ENCODE data around the gene CALB2.

DNA sequence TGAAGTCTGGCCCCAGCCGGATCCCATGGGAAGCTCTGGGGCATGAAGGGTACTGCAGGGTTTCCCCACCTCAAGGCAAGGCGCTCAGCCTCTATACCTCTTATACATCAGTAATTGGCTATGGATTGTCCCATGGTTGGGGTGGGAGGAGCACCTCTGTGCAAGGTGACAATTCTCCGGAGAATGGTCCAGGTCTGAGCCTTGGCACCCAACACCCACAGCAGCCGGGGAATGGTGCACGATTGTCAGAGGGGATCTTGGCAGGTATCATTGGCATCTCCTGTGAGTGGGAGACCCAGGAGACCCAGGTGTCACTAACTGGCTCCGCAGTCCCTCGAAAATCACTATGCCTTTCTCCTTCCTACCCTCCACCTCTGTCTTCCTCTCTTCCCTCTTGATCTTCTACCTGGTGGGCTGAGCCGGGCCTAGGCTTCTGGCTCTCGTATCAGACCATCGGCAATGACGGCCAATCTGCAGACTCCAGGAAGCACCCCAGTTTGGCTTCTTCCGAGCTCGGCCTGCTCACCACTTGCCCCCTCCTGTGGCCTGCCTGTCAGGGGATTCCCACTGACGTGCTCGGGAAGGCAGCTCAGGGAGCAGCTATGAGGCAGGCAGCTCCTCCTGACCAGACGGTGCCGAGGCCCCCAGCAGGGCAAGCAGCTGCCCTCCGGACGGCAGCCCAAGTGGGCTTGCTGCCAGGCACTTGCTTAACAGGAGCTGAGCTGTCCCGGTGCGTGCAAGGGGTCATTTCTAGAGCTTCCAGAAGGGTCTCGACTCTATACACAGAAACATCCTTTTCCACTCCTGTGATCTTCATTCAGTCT lies 10.0 kb upstream of the CALB2 start:
- no peak for TF ChIP-seq MXI1 (conservative IDR thresholded peaks at IDR 0.05; ENCODE audit: poor library complexity, severe bottlenecking)
- TF ChIP-seq EP300 (conservative IDR thresholded peaks at IDR 0.05; ENCODE audit: poor library complexity, severe bottlenecking), result no peak
- TF ChIP-seq, protein P1, sequence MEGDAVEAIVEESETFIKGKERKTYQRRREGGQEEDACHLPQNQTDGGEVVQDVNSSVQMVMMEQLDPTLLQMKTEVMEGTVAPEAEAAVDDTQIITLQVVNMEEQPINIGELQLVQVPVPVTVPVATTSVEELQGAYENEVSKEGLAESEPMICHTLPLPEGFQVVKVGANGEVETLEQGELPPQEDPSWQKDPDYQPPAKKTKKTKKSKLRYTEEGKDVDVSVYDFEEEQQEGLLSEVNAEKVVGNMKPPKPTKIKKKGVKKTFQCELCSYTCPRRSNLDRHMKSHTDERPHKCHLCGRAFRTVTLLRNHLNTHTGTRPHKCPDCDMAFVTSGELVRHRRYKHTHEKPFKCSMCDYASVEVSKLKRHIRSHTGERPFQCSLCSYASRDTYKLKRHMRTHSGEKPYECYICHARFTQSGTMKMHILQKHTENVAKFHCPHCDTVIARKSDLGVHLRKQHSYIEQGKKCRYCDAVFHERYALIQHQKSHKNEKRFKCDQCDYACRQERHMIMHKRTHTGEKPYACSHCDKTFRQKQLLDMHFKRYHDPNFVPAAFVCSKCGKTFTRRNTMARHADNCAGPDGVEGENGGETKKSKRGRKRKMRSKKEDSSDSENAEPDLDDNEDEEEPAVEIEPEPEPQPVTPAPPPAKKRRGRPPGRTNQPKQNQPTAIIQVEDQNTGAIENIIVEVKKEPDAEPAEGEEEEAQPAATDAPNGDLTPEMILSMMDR (IDR thresholded peaks at IDR 0.05; ENCODE audit: poor library complexity, severe bottlenecking), result no peak
- TF ChIP-seq TAF1 (IDR thresholded peaks at IDR 0.05; ENCODE audit: low read depth), result no peak
- no peak for TF ChIP-seq RAD21 (conservative IDR thresholded peaks at IDR 0.05)
- TF ChIP-seq, protein P2, sequence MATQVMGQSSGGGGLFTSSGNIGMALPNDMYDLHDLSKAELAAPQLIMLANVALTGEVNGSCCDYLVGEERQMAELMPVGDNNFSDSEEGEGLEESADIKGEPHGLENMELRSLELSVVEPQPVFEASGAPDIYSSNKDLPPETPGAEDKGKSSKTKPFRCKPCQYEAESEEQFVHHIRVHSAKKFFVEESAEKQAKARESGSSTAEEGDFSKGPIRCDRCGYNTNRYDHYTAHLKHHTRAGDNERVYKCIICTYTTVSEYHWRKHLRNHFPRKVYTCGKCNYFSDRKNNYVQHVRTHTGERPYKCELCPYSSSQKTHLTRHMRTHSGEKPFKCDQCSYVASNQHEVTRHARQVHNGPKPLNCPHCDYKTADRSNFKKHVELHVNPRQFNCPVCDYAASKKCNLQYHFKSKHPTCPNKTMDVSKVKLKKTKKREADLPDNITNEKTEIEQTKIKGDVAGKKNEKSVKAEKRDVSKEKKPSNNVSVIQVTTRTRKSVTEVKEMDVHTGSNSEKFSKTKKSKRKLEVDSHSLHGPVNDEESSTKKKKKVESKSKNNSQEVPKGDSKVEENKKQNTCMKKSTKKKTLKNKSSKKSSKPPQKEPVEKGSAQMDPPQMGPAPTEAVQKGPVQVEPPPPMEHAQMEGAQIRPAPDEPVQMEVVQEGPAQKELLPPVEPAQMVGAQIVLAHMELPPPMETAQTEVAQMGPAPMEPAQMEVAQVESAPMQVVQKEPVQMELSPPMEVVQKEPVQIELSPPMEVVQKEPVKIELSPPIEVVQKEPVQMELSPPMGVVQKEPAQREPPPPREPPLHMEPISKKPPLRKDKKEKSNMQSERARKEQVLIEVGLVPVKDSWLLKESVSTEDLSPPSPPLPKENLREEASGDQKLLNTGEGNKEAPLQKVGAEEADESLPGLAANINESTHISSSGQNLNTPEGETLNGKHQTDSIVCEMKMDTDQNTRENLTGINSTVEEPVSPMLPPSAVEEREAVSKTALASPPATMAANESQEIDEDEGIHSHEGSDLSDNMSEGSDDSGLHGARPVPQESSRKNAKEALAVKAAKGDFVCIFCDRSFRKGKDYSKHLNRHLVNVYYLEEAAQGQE (IDR thresholded peaks at IDR 0.05; ENCODE audit: borderline replicate concordance), result no peak
- no peak for TF ChIP-seq POLR2AphosphoS5 (IDR thresholded peaks at IDR 0.05)

All from neural cell (in vitro differentiated cells).